AG10803 (cell line): ENCODE data around the gene GRK3.
"Not testable (repeated sequence)": the region's sequence is repeated elsewhere in the genome, so short reads cannot be mapped to it uniquely, and the experiment has no call there.

ENCODE experiments used
- DNase-seq: peaks from one replicate; pipeline ENCODE4 v3.0.0; 2010; ENCODE audit warnings: low read depth
- H3K4me3 ChIP-seq: 2 replicates; pipeline ENCODE4 v1.5.1; 2011; ENCODE audit warnings: mild to moderate bottlenecking, low read length, control low read depth
- CTCF ChIP-seq: conservative IDR thresholded peaks from 2 replicates; pipeline ENCODE4 v1.5.1; 2011; ENCODE audit warnings: mild to moderate bottlenecking, low read length, control low read depth, inconsistent platforms

The GRK3 gene

GRCh38 chr22:25701056-25701780 is 136.7 kb downstream of the GRK3 start:
- no peak for TF ChIP-seq CTCF
- no peak overlapping the region for H3K4me3 ChIP-seq
- peak; percentile 67 for DNase-seq

GRCh38 chr22:25702040-25702439 is 137.6 kb downstream of the GRK3 start:
- peak; percentile 24 for DNase-seq
- TF ChIP-seq CTCF, result peak; percentile 53
- H3K4me3 ChIP-seq, result no peak overlapping the region

- no peak for TF ChIP-seq CTCF
- DNase-seq, result no peak
- H3K4me3 ChIP-seq, result no peak overlapping the region
Observed at GRCh38 chr22:25702571-25703167, 138.2 kb downstream of the GRK3 start.

- H3K4me3 ChIP-seq, result no peak overlapping the region
- no peak for DNase-seq
- TF ChIP-seq CTCF, result no peak
Observed at GRCh38 chr22:25704701-25705100, 140.2 kb downstream of the GRK3 start.

- TF ChIP-seq CTCF, result no peak
- no peak for DNase-seq
Observed at GRCh38 chr22:25706197-25706596, 141.7 kb downstream of the GRK3 start.

GRCh38 chr22:25708430-25708829 is 144.0 kb downstream of the GRK3 start:
- H3K4me3 ChIP-seq, DNase-seq: not testable (repeated sequence)

More at GRCh38 chr22:25706197-25706596, 141.7 kb downstream of the GRK3 start:
- H3K4me3 ChIP-seq, result no peak overlapping the region

GRCh38 chr22:25709758-25710157 is 145.3 kb downstream of the GRK3 start:
- no peak for DNase-seq
- no peak for TF ChIP-seq CTCF

More at GRCh38 chr22:25709758-25710157, 145.3 kb downstream of the GRK3 start:
- no peak overlapping the region for H3K4me3 ChIP-seq
